Skeletal muscle cell (primary cell): Measurements from ENCODE around the gene FXYD2.

Experiments used
- DNase-seq: peaks from one replicate; pipeline ENCODE4 v3.0.0-alpha.2; 2010; ENCODE audit warnings: low read depth
- H3K4me3 ChIP-seq: 2 replicates; pipeline ENCODE4 v1.5.1; 2011; ENCODE audit warnings: low read depth, mild to moderate bottlenecking, control low read depth, low read length, moderate library complexity

FXYD2 gene

DNA sequence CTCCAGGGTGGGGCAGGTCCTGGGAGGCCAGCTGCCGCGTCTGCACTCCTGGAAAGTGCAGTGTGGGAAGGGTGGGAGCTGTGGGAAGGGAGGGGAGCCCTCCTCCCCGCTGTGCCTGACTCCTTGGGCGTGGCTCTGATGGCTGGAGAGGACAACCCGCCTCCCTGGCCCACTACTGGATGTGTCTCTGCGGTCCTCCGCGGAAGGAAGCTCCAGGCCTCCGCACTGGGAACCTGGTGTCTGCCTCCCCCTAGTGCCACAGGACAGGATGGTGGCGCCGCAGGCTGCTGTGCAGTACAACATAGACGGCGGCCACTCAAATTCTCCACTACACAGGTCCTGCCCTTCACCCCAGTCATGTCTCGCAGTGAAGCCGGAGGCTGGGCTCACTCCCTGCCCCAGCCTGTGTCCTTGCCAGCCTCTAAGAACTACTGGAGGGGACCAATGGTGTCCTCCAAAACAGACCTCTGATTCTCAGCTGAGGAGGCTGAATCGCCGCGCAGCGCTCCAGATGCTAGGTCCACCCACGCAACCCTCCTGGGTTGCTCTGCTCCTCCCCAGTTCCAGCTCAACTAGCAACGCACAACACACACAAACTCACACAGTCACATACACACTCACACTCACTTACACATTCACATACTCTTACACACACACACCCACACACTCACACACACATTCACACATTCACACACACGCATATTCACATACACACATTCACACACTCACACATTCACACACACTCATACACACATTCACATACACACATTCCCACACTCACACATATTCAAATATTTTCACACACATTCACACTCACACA is 15.1 kb downstream of the FXYD2 start:
- no peak overlapping the region for H3K4me3 ChIP-seq
- DNase-seq: no peak

DNA sequence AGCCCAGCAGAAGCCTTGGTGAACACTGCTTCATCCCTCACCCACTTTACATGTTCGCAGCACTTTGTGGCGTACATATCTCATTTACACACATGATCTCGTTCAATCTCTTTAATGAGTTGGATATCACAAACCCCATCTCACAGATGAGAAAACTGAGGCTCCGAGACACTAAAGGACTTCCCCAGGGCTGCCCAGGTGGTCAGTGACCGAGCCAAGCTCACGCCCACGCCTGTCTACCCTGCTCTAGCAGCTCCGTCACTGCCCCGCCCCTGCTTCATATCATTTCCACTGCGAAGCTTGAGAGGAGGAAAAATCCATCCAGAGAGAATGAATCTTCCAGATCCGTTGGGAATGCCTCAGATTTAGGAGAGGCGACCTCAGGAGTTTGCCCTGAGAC is 15.8 kb downstream of the FXYD2 start:
- DNase-seq: no peak
- H3K4me3 ChIP-seq: no peak overlapping the region

DNA sequence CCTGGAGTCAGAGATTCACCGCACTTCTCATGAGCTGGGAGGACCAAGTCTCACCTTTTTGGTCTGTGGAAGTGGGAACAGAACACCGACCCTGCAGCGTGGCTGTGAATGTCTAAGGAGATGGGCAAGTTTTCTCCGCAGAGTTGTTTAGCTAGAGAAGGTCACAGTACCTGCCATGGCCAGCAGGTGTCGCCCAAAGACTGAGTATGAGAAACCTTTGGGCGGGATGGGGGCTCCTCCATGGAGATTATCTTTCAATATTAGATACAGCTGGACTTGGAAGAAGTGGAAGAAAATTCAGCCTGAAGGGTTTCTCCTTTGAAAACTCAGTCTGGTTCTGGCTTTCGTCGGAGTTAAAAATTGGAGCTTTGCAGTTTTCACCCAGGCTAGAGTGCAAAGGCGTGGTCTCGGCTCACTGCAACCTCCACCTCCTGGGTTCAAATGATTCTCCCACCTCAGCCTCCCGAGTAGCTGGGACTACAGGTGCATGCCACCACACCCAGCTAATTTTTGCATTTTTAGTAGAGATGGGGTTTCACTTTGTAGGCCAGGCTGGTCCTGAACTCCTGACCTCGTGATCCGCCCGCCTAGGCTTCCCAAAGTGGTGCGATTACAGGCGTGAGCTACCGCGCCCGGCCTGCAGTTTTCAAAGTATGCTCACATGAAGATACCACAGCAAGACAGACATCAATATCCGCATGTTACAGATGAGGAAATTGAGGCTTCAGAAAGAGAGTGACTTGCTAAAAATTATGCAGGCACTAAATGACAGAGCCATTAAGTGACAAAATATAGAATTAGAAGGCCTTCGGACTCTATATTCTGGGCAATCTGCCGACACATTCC is 16.8 kb downstream of the FXYD2 start:
- DNase-seq: no peak
- H3K4me3 ChIP-seq: no peak overlapping the region

DNA sequence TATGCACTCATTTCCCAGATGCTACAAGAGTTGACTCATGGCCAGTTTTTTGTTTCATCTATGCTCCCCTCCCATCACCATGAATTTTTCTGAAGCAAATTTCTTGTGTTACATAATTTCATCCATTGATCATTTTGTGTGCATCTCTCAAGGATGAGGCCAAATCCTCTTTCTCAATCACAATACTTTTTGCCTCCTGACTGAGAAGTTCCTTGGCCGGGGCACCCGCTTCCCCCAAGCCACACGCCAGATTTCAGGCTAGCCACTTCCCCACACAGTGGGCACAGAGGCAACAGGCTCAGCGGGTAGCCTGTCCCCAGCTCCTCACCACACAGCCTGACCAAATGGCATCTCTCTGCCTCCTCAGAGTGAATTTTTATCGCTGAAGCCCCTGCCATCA is 17.7 kb downstream of the FXYD2 start:
- H3K4me3 ChIP-seq: no peak overlapping the region
- no peak for DNase-seq

DNA sequence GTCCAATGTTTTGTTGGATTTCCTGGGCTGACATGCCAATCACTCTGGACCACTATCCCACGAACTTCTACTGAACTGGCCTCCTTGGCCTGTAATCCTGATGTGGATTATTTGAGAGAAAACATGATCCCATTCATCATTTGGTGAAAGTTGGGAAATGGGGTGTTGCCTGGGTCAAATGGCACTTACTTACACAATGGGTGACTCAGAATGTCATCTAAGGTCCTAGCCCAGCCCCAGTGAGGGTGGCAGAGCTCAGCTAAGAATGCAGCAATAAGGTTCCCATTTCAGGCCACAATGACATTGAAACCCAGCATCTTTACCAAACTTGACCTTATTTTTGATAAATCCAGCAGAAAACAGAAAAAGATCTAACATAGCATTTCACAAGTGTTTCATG is 19.5 kb downstream of the FXYD2 start:
- no peak for DNase-seq
- H3K4me3 ChIP-seq: no peak overlapping the region

DNA sequence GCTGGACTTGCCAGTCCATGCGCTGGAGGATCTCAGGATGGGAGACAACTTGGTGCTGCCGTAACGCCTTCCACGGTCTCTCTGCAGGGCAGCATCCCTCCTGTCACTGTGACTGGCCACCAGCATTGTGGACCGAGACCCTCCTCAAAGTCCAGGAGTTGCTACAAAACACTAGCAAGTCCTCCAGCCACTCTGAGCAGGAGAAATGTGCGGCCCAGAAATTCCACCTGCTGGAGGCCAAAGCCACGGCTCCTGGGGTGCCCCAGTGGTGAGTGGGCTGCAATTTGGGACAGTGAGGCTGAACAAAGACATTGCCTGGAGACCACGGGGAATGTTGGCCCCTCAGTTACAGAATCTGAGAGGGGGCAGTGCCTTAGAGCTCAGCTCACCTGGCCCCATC is 20.6 kb downstream of the FXYD2 start:
- DNase-seq: no peak
- no peak overlapping the region for H3K4me3 ChIP-seq

DNA sequence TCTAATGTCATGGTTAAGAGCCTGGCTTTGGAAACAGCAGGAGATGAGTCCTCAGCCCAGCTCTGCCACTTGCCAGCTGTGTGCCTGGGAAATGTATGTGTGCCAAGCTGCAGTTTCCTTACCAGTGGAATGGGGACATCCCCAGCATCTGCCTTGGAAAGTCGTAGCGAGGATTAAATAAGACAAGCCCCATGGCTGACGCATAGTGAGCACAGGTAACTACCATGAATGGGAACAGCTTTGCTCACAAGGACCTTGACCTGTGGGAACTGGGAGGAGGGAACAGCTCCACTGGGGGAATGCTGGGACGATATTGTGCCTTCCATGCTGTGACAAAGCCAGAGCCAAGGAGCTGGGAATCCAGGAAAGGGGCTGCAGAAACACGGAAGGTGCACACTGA is 24.9 kb downstream of the FXYD2 start:
- H3K4me3 ChIP-seq: no peak overlapping the region
- DNase-seq: no peak

DNA sequence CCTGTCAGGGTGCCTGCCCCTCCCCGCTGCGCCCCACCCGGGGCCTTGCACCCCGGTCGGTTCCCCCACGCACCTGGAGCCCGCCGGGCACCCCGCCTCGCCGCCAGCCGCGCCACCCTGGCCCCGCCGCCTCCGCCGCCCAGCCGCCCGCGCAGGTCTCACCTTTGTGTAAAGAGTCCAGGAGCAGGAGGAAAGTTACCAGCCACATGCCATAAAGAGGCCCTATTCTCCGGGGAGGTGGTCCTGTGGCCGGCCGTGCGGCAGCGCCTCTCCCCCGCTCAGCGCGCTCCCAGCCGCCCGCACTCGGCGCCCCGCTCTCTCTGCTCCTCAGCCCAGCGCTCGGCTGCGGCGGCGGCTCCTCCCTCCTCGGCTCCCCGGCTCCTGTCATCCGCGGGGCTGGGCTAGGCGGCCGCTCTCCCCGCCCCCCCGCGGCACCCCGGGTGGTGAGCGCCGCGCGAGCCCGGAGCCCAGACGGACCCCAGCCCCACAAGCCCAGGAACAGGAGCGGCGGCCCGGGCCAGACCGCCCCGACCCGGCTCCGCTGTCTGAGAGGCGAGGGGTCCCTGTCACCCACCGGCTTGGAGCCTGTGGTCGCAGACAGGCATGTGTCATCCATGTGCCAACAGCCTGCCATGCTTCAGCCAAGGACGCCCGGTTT is 27.5 kb downstream of the FXYD2 start, which contains the start of gene DSCAML1:
DSCAML1 (minus strand) TSS at position 345 of the 658 bp plus-strand sequence; CDS start at position 208, 137 bp downstream.
- DNase-seq: no peak
- H3K4me3 ChIP-seq: no peak within 1 kb of the TSS

DNA sequence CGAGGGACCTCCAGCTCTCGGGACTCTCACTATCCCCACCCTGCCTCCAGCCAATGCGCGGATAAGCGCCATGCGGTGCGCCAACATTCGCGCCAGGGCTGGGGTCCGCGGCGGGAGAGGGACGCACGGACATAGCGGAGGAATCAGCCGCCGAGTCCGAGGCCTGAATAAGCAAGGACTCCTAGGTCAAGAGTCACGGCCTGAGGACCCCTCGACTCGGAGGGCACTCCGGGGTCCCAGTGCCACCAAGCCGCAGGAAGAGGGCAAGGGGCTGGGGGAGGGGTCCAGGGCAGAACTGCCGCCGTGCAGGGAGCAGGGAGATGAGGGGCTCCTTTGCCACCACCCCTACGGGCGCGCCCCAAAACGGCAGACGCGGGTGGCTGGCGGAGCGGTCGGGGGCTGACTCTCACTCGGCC is 28.1 kb downstream of the FXYD2 start:
- no peak for DNase-seq
- H3K4me3 ChIP-seq: no peak overlapping the region

DNA sequence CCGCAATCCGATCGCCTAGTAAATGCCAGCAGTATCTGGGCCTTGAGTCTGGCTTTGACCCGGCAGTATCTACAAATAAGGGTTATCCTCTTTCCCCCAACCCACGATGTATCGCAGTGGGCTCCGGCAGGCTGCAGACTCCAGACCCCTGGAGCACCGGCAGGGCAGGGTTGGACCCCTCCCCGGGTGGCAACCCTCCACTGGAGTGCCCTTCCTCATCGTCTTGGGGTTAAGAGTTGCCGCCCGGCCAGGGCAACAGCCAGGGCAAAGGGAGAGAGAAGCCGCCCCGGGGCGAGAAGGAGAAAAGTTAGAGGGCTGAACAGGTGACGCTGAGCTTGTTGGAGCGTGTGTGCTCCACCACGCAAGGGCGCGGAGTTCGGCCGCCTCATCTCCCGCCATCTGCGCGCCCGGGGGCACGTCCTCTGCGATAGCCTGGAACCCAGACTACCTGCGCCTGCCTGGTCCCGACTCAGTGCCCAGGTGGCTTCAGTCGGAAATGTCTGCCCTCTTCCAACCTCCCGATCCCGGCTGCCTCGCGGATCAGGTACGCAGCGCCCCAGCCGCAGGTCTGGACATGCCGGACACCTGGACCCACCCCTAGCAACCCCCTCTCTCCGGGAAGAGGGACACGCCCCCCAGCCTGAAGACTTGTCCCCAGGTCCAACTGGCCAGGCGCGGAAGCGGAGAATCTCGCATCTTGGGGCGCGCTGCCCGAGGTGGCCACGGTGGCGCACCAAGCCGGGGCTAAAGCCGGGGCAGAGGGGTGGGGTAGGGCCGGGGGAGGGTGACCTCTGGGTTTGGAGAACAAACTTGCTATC is 28.7 kb downstream of the FXYD2 start:
- no peak for DNase-seq
- no peak overlapping the region for H3K4me3 ChIP-seq

DNA sequence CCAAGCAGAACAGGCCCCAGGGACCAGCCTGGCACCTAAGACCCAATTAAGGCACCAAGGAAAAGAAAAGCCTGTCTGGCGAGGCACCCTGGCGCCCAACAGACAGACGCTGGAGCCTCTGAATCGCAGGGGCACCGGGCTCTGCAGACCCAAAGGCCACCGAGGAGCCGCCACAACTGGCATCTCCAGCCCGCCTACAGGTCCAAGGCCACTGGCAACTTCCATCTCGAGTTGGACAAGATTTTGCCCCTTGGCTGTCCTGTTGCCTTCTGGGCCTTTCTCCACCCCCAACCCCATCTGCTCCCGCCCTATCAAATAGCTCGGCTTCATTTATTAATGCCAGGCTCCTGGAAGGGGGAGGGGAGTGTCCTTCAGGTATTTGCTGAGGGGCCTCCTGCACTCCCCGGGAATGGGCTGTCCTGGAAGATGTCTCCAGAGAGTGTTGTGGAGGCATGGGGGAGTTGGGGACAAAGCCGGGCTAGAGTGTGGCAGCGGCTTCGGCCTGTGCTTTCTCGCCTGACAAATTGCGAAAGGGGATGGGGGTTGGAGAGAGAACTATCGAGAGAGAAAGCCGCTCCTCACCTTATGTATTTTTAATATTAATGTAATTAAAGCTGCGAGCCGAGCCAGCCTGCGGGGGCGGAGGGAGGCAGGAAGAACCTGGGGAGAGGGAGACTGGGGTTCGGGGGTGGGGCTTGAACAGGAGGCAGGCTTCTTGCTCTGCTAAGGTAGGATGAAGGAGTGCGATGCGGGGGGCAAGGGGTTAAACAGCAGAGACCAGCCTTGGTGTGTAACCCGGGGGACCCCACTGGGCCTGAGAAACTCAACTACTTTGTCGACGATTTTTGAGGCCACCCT is 29.5 kb downstream of the FXYD2 start:
- DNase-seq: no peak
- no peak overlapping the region for H3K4me3 ChIP-seq

DNA sequence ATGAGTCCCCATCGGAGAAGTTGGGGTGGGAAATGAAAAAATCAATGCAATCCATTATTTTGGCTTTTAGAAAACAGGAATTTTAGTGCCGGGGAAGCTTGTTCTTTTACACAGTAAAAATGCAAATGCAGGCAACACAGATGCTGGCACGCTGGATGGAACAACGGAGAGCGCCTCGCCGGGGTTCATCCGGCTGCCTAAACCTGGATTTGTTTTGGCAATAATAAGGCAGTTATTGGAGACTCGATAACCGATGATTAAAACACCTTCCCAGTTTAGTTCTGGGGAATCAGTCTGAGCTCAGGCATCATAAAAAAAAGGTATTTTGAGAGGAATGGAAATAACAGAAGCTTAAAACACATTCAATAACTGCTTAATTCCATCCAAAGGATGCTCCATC is 30.4 kb downstream of the FXYD2 start:
- DNase-seq: no peak
- H3K4me3 ChIP-seq: no peak overlapping the region

DNA sequence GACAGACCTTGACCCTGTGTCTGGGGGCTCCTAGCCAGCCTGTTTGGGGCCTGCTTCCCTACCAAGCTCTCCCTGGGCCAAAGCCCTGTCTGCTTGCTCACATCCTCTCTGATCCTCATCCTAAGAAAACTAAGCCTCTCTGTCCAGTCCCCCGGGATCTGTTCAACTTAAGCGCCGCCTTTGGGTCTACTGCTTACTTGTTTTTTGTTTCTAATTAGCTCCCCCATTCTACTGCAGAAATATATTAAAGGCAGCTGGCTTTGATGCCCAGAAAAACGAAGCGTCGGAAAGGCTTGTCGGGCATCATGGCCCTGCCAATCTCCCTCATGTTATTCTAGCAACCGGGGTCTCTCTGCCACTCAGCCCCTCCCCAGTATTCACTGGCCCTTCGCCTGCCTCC is 31.0 kb downstream of the FXYD2 start:
- no peak overlapping the region for H3K4me3 ChIP-seq
- DNase-seq: no peak

DNA sequence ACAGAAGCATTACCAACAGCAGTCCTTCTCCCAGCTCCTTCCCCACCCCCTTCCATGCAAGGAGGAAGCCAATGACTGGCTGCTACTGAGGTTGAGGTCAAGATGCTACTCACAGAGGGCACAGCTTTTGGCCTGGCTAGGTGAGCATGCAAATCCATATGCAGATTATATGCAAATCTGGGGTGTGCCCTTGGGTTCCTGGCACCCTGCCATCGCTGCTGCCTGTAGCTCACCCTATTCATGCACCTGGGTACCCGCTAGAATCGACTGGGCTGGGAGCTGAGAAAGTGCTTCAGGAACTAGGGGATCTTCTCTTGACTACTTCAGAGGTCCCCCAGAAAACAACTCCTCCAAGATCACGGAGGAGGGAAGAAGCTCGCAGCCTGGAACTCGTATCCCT is 31.6 kb downstream of the FXYD2 start:
- DNase-seq: no peak
- H3K4me3 ChIP-seq: no peak overlapping the region

DNA sequence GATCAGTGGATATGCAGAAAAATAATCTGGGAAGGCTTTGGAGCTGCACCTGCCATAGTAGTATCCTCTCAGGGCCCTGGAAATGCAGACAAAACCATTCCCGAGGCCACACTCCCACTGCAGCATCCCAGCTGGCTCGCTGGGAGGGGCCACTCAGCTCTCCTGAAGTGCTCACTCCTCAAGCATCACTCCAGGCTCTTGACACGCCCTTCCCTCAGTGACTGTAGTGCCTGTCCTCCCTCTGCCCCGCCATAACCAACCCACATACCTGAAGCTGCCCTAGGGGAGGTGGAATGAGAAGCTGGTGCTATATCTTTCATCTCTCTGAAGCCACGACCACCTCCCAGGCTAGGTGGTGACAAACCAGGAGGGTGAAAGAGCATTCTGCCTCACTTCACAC is 32.3 kb downstream of the FXYD2 start:
- no peak overlapping the region for H3K4me3 ChIP-seq
- DNase-seq: no peak

DNA sequence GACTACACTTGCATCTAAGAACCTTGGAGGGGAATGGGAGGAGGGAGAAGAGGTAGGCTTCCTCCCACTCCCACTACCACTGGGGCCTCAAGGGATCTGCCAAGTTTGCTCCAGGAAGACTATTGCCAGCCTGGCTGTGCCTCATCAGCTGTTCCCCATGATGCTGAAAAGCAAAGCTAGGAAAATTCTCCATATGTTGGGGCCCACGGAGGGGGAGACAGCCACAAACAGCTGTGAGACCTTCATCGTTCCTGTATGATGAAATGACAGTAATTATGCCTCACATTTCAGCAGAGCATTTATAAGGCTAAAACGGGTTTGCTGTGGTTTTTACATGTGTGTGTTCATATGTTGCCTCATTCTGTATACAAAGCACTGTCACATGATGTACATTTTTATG is 34.3 kb downstream of the FXYD2 start:
- H3K4me3 ChIP-seq: no peak overlapping the region
- no peak for DNase-seq

DNA sequence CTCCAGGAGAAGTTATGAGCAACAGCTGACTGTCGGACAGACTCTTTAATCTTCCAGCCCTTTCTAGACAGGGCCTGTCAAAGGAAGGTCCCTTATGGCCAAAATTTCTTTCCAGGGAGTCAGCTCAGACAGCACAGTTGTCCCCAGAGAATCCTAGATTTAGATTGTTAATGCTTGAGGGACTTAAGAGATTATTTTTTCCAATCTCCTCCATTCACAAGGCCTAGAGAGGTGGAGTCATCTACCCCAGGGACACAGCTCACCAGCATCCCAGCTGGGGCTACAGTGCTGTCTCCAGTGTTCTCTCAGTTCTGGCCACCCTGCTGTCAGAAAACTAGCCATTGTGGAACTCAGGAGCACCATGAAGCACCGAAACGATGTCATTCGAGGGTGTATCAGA is 35.3 kb downstream of the FXYD2 start:
- DNase-seq: no peak
- no peak overlapping the region for H3K4me3 ChIP-seq

DNA sequence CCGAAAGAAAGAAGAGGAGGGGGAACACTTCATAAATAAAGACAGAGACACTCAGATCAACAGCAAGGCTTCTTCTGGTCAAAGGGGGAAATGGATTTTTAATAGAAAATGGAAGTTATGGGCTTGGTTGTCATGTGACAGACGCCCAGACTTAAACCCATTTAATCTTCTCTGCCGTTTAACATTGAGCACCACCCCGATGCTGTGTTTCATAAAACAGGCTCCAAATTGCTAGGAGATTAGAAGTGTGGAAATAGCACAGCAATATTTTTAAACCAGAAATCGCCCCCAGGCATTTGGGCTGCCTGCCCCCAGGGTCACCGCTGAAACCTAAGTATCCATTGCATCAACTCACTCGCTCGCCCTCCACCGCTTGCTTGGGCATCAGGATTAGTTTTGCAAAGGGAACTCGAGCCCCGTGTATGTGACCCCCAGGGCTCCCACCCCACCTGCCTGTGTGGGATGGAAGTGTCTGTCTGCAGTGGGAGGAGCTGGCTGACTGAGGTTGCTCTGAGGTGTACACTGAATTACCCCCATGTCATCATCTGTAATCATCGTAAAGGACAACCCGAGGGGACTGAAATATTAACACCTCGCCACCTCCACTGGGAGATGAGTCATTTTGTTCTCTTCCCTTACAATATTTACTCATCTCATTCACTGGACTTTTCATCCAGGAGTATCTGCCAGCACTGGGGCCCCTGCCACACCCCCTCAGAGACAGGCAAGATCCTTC is 38.2 kb downstream of the FXYD2 start:
- DNase-seq: no peak

More for the DNA sequence above, 38.2 kb downstream of the FXYD2 start:
- no peak overlapping the region for H3K4me3 ChIP-seq
